Mesodermal cell (in vitro differentiated cells): ENCODE data around the gene MAZ.
"Not testable (repeated sequence)": the region's sequence is repeated elsewhere in the genome, so short reads cannot be mapped to it uniquely, and the experiment has no call there.

Experiments used
- H3K27ac ChIP-seq: 2 replicates; pipeline ENCODE4 v1.7.0; 2013; ENCODE audit warnings: mild to moderate bottlenecking, low read depth, low read length, moderate library complexity; ENCODE audit not compliant: severe bottlenecking
- H3K36me3 ChIP-seq: 2 replicates; pipeline ENCODE4 v1.7.1; 2013; ENCODE audit warnings: mild to moderate bottlenecking, low read length, moderate library complexity; ENCODE audit not compliant: control insufficient read depth, insufficient read depth
- H3K4me1 ChIP-seq: one replicate; pipeline ENCODE4 v1.7.1; 2013; ENCODE audit warnings: mild to moderate bottlenecking, low read length; ENCODE audit not compliant: insufficient read depth, control insufficient read depth, poor library complexity, severe bottlenecking
- H3K4me3 ChIP-seq: 2 replicates; pipeline ENCODE4 v1.7.0; 2013; ENCODE audit warnings: low read length, control low read depth, mild to moderate bottlenecking; ENCODE audit not compliant: insufficient read depth, poor library complexity, severe bottlenecking; ENCODE audit errors: extremely low read depth
- H3K9me3 ChIP-seq: 2 replicates; pipeline ENCODE4 v1.7.1; 2013; ENCODE audit warnings: mild to moderate bottlenecking, low read length, moderate library complexity; ENCODE audit not compliant: control insufficient read depth
- WGBS, 2 experiments: methylation state at CpG; one replicate each; pipeline ENCODE4 v1.1.5; 2013; ENCODE audit warnings: missing lambda C conversion rate in 2 of 2; ENCODE audit not compliant: insufficient coverage in 2 of 2; 5-methylcytosine and 5-hydroxymethylcytosine counted together

MAZ gene

GRCh38 chr16:29784901-29785500 lies 21.3 kb upstream of the MAZ start:
- 4 to 7% methylated on average over 20 to 25 of the region's 38 CpGs for WGBS, 2 experiments
- Histone ChIP-seq H3K4me3 (no peak overlapping the region), H3K4me1 (peaks cover 5% of the 10 kb centered on the region)

GRCh38 chr16:29787155-29787554 lies 19.2 kb upstream of the MAZ start:
- not testable (repeated sequence) for H3K9me3 ChIP-seq, H3K36me3 ChIP-seq, H3K4me1 ChIP-seq, H3K4me3 ChIP-seq, H3K27ac ChIP-seq
- 82 to 97% methylated on average over 4 of the region's 4 CpGs for WGBS, 2 experiments

More at GRCh38 chr16:29784901-29785500, 21.3 kb upstream of the MAZ start:
- H3K36me3 ChIP-seq = no peaks in the 10 kb centered on the region
- no peaks in the 10 kb centered on the region for H3K9me3 ChIP-seq
- H3K27ac ChIP-seq = no peak overlapping the region

GRCh38 chr16:29789775-29790182 lies 16.6 kb upstream of the MAZ start:
- 83 to 84% methylated on average over 16 to 20 of the region's 20 CpGs for WGBS, 2 experiments
- Histone ChIP-seq H3K9me3 (no peaks in the 10 kb centered on the region), H3K4me1 (peaks cover 16% of the 10 kb centered on the region), H3K36me3 (peaks cover 21% of the 10 kb centered on the region), H3K4me3 (peak overlapping the region; percentile 98), H3K27ac (peak overlapping the region; percentile 72)

GRCh38 chr16:29790183-29790948 lies 16.0 kb upstream of the MAZ start, which contains the start of gene KIF22:
Gene KIF22 (plus strand): TSS chr16:29790751. CDS start chr16:29790760, 9 bp downstream.
- Histone ChIP-seq H3K4me3 (peak within 1 kb of the TSS; percentile 98), H3K9me3 (no peaks in the 10 kb centered on the region), H3K36me3 (peaks cover 26% of the 10 kb centered on the region), H3K4me1 (peaks cover 15% of the 10 kb centered on the region), H3K27ac (peak within 1 kb of the TSS; percentile 72)
- WGBS, 2 experiments = 2 to 3% methylated on average over 56 to 64 of the region's 67 CpGs

GRCh38 chr16:29790949-29791844 lies 15.1 kb upstream of the MAZ start:
- WGBS, 2 experiments = 1 to 3% methylated on average over 24 to 25 of the region's 31 CpGs
- peak overlapping the region; percentile 66 for H3K27ac ChIP-seq
- H3K4me3 ChIP-seq = peak overlapping the region; percentile 98

GRCh38 chr16:29791845-29792807 lies 14.2 kb upstream of the MAZ start:
- 82 to 85% methylated on average over 6 to 7 of the region's 9 CpGs for WGBS, 2 experiments
- peak overlapping the region; percentile 98 for H3K4me3 ChIP-seq
- peaks cover 13% of the 10 kb centered on the region for H3K4me1 ChIP-seq
- no peak overlapping the region for H3K27ac ChIP-seq
- no peaks in the 10 kb centered on the region for H3K9me3 ChIP-seq
- H3K36me3 ChIP-seq = peaks cover 41% of the 10 kb centered on the region

More at GRCh38 chr16:29790949-29791844, 15.1 kb upstream of the MAZ start:
- Histone ChIP-seq H3K9me3 (no peaks in the 10 kb centered on the region), H3K4me1 (peaks cover 13% of the 10 kb centered on the region), H3K36me3 (peaks cover 31% of the 10 kb centered on the region)

- H3K9me3 ChIP-seq, H3K27ac ChIP-seq, H3K4me3 ChIP-seq: not testable (repeated sequence)
- peaks cover 51% of the 10 kb centered on the region for H3K36me3 ChIP-seq
- 97 to 98% methylated on average over 18 of the region's 18 CpGs for WGBS, 2 experiments
- H3K4me1 ChIP-seq = peaks cover 13% of the 10 kb centered on the region
Measured at GRCh38 chr16:29793153-29793552, 13.2 kb upstream of the MAZ start.

- no peaks in the 10 kb centered on the region for H3K9me3 ChIP-seq
- no peak overlapping the region for H3K27ac ChIP-seq
- no peak overlapping the region for H3K4me3 ChIP-seq
- WGBS, 2 experiments = 83 to 93% methylated on average over 2 to 3 of the region's 3 CpGs
- peaks cover 62% of the 10 kb centered on the region for H3K36me3 ChIP-seq
- peaks cover 13% of the 10 kb centered on the region for H3K4me1 ChIP-seq
Measured at GRCh38 chr16:29794231-29794710, 12.1 kb upstream of the MAZ start.

- H3K27ac ChIP-seq = no peak overlapping the region
- no peaks in the 10 kb centered on the region for H3K9me3 ChIP-seq
- 93 to 96% methylated on average over 7 to 8 of the region's 8 CpGs for WGBS, 2 experiments
- peaks cover 68% of the 10 kb centered on the region for H3K36me3 ChIP-seq
- H3K4me1 ChIP-seq = peaks cover 5% of the 10 kb centered on the region
- H3K4me3 ChIP-seq = no peak overlapping the region
Measured at GRCh38 chr16:29802416-29802935, 3.9 kb upstream of the MAZ start.
